HG03045 (cell line): ENCODE measurements around the gene TCP11.

ENCODE experiments used
- ATAC-seq: cut with Tn5 transposase; IDR thresholded peaks from one replicate; pipeline ENCODE4 v1.9.1; 2021; ENCODE audit warnings: mild to moderate bottlenecking, moderate library complexity; ENCODE audit not compliant: unreplicated experiment

Gene TCP11

GRCh38 chr6:35173427-35174087 is 32.4 kb upstream of the TCP11 start:
- ATAC-seq, result no peak

- no peak for ATAC-seq
Observed at GRCh38 chr6:35173044-35173426, 31.9 kb upstream of the TCP11 start.

GRCh38 chr6:35170891-35171290 is 29.8 kb upstream of the TCP11 start:
- no peak for ATAC-seq

GRCh38 chr6:35170166-35170565 is 29.0 kb upstream of the TCP11 start:
- ATAC-seq, result no peak

- no peak for ATAC-seq
Observed at GRCh38 chr6:35168461-35168861, 27.3 kb upstream of the TCP11 start.

- ATAC-seq, result no peak
Observed at GRCh38 chr6:35167505-35167904, 26.4 kb upstream of the TCP11 start.

- ATAC-seq, result no peak
Observed at GRCh38 chr6:35166520-35166919, 25.4 kb upstream of the TCP11 start.

GRCh38 chr6:35166116-35166515 is 25.0 kb upstream of the TCP11 start:
- no peak for ATAC-seq

- no peak for ATAC-seq
Observed at GRCh38 chr6:35165630-35166071, 24.5 kb upstream of the TCP11 start.

- ATAC-seq, result no peak
Observed at GRCh38 chr6:35164868-35165267, 23.7 kb upstream of the TCP11 start.

- ATAC-seq, result no peak
Observed at GRCh38 chr6:35164277-35164676, 23.1 kb upstream of the TCP11 start.

- ATAC-seq, result no peak
Observed at GRCh38 chr6:35163836-35164235, 22.7 kb upstream of the TCP11 start.

GRCh38 chr6:35161776-35162607 is 20.9 kb upstream of the TCP11 start:
- no peak for ATAC-seq

- no peak for ATAC-seq
Observed at GRCh38 chr6:35161266-35161665, 20.1 kb upstream of the TCP11 start.

GRCh38 chr6:35160642-35161041 is 19.5 kb upstream of the TCP11 start:
- ATAC-seq, result no peak

GRCh38 chr6:35158520-35158919 is 17.4 kb upstream of the TCP11 start:
- ATAC-seq, result no peak

GRCh38 chr6:35154947-35155346 is 13.8 kb upstream of the TCP11 start:
- ATAC-seq, result no peak

GRCh38 chr6:35154262-35154661 is 13.1 kb upstream of the TCP11 start:
- no peak for ATAC-seq

GRCh38 chr6:35152067-35152707 is 11.0 kb upstream of the TCP11 start:
- ATAC-seq, result no peak

- ATAC-seq, result no peak
Observed at GRCh38 chr6:35151466-35151865, 10.3 kb upstream of the TCP11 start.

- ATAC-seq, result no peak
Observed at GRCh38 chr6:35149891-35150566, 8.9 kb upstream of the TCP11 start.
